Skeletal muscle tissue (tissue), 4 donors: ENCODE data around the gene HSPBAP1. TPM values are rescaled to one million over a fixed set of nuclear protein-coding genes. Genes with fewer than 3 reads are reported as not detected.
"Not testable (repeated sequence)": the region's sequence is repeated elsewhere in the genome, so short reads cannot be mapped to it uniquely, and the experiment has no call there.

ENCODE experiments used
- H3K27ac ChIP-seq: one replicate; pipeline ENCODE4 v1.7.0; 2013; ENCODE audit warnings: mild to moderate bottlenecking, low read depth, low read length, inconsistent platforms
- H3K27me3 ChIP-seq, 3 donors: one replicate each; pipeline ENCODE4 v1.7.0; 2013; ENCODE audit warnings: low read length in 3 of 3; ENCODE audit not compliant: control insufficient read depth in 3 of 3, insufficient read depth in 3 of 3
- H3K36me3 ChIP-seq, 3 donors: one replicate each; pipeline ENCODE4 v1.7.0; 2013; ENCODE audit warnings: low read length in 3 of 3; ENCODE audit not compliant: control insufficient read depth in 3 of 3, insufficient read depth in 3 of 3
- H3K4me1 ChIP-seq, 3 donors: one replicate each; pipeline ENCODE4 v1.7.0; 2013; ENCODE audit warnings: low read length in 3 of 3, mild to moderate bottlenecking in 3 of 3; ENCODE audit not compliant: control insufficient read depth in 3 of 3, insufficient read depth in 3 of 3
- H3K4me3 ChIP-seq, 3 donors: one replicate each; pipeline ENCODE4 v1.7.0; 2013; ENCODE audit warnings: low read length in 3 of 3
- H3K9ac ChIP-seq, 3 donors: one replicate each; pipeline ENCODE4 v1.7.0; 2013; ENCODE audit warnings: low read length in 3 of 3, mild to moderate bottlenecking in 3 of 3, moderate library complexity in 2 of 3, low read depth in 1 of 3
- H3K9me3 ChIP-seq, 3 donors: one replicate each; pipeline ENCODE4 v1.7.0; 2013; ENCODE audit warnings: low read length in 3 of 3; ENCODE audit not compliant: control insufficient read depth in 3 of 3
- total RNA-seq: library from RNA; depleted of rRNA; stranded (reverse); fragments of >200 nt; gene quantifications from one replicate; pipeline ENCODE4 v1.2.3, GENCODE V29; 2014
- donor health status: Osteomylitis.

Gene HSPBAP1
- total RNA-seq, 1 donor from 2014 or later, result 8.9 TPM

- H3K36me3 ChIP-seq, result peaks cover 0 to 8% (median 0%) of the 10 kb centered on the region in 3 donors
- H3K27ac ChIP-seq, result no peak overlapping the region
These were observed 66.3 kb downstream of the HSPBAP1 start for GRCh38 chr3:122727294-122727693.

GRCh38 chr3:122725106-122725505 lies 68.5 kb downstream of the HSPBAP1 start:
- no peaks in the 10 kb centered on the region for H3K9me3 ChIP-seq
- H3K9ac ChIP-seq, result no peak overlapping the region
- H3K4me3 ChIP-seq, result no peak overlapping the region
- no peaks in the 10 kb centered on the region for H3K4me1 ChIP-seq
- peaks cover 0 to 9% (median 3%) of the 10 kb centered on the region in 3 donors for H3K36me3 ChIP-seq
- H3K27ac ChIP-seq, result no peak overlapping the region
- H3K27me3 ChIP-seq, result no peaks in the 10 kb centered on the region

More at GRCh38 chr3:122727294-122727693, 66.3 kb downstream of the HSPBAP1 start:
- Histone ChIP-seq H3K9me3 (no peaks in the 10 kb centered on the region), H3K4me3 (no peak overlapping the region), H3K4me1 (no peaks in the 10 kb centered on the region), H3K9ac (no peak overlapping the region), H3K27me3 (no peaks in the 10 kb centered on the region)

DNA sequence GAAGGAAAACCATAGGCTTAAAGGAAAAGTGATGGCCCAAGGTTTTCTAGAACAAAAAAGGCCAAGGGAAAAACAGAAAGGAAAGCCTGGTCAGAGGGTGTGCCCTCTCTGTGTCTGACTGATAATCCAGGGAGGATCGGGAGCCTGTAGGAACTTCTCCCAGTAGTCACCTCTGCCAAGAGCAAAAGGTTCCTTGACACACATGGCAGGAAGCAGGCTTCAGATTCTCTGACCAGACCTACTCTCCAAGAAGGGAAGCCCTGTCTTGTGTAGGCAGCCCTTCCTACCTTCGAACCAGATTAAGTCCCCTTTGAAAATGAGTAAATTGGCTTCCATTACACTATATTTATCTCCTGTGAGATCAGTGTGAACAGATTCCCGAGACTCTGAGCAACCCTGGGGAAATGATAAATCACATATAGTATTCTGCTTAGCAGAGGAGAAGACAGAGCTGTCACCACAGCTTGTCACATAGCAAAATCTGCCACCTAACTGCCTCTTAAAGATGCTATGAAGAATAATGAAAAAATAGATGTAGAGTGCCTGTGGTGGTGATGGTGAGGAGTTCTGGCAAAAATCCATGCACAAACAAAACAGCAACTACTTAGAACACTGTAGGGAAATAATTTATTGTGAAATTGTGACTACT lies 74.2 kb downstream of the HSPBAP1 start:
- Histone ChIP-seq H3K36me3 (peaks cover 13 to 39% (median 31%) of the 10 kb centered on the region in 3 donors), H3K9me3 (no peaks in the 10 kb centered on the region), H3K27me3 (no peaks in the 10 kb centered on the region)

GRCh38 chr3:122716667-122717066 lies 77.0 kb downstream of the HSPBAP1 start:
- H3K27me3 ChIP-seq, result no peaks in the 10 kb centered on the region
- no peaks in the 10 kb centered on the region for H3K4me1 ChIP-seq
- no peak overlapping the region for H3K9ac ChIP-seq
- peaks cover 21 to 46% (median 45%) of the 10 kb centered on the region in 3 donors for H3K36me3 ChIP-seq
- no peak overlapping the region for H3K27ac ChIP-seq
- H3K4me3 ChIP-seq, result no peak overlapping the region
- no peaks in the 10 kb centered on the region for H3K9me3 ChIP-seq

More for the DNA sequence above, 74.2 kb downstream of the HSPBAP1 start:
- no peak overlapping the region for H3K9ac ChIP-seq
- H3K4me1 ChIP-seq, result no peaks in the 10 kb centered on the region
- H3K4me3 ChIP-seq, result no peak overlapping the region
- no peak overlapping the region for H3K27ac ChIP-seq

DNA sequence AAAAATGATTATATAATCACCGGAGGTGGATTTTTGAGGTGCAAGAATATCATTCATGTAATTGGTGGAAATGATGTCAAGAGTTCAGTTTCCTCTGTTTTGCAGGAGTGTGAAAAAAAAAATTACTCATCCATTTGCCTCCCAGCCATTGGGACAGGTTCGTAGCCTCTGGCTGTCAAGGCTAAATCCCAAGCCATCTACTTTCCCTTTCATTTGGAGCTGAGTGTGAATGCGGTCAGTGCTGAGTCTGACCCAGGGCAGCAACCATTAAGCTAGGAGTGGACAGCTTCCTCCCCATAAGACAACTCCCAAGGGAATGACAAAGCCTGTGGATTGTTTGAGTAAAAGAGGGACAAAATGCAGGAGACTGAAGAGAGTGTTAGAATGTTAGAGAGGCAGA lies 79.4 kb downstream of the HSPBAP1 start:
- Histone ChIP-seq H3K4me1 (no peaks in the 10 kb centered on the region), H3K4me3 (no peak overlapping the region), H3K27ac (no peak overlapping the region), H3K27me3 (no peaks in the 10 kb centered on the region), H3K36me3 (peaks cover 16 to 45% (median 44%) of the 10 kb centered on the region in 3 donors), H3K9ac (no peak overlapping the region), H3K9me3 (no peaks in the 10 kb centered on the region)

- H3K9ac ChIP-seq, H3K9me3 ChIP-seq, H3K27me3 ChIP-seq, H3K4me3 ChIP-seq, H3K4me1 ChIP-seq, H3K27ac ChIP-seq: not testable (repeated sequence)
- H3K36me3 ChIP-seq, result peaks cover 7 to 26% (median 19%) of the 10 kb centered on the region in 3 donors
These were observed 82.9 kb downstream of the HSPBAP1 start for GRCh38 chr3:122710616-122711251.

- H3K36me3 ChIP-seq, result peaks cover 0 to 26% (median 19%) of the 10 kb centered on the region in 3 donors
These were observed 88.3 kb downstream of the HSPBAP1 start for GRCh38 chr3:122705379-122705778.

GRCh38 chr3:122700193-122700592 lies 93.4 kb downstream of the HSPBAP1 start:
- Histone ChIP-seq H3K27me3 (no peaks in the 10 kb centered on the region), H3K4me1 (no peaks in the 10 kb centered on the region), H3K9ac (no peak overlapping the region), H3K4me3 (no peak overlapping the region), H3K36me3 (peaks cover 3 to 47% (median 23%) of the 10 kb centered on the region in 3 donors), H3K9me3 (no peaks in the 10 kb centered on the region), H3K27ac (no peak overlapping the region)

More at GRCh38 chr3:122705379-122705778, 88.3 kb downstream of the HSPBAP1 start:
- Histone ChIP-seq H3K4me1 (no peaks in the 10 kb centered on the region), H3K27me3 (no peaks in the 10 kb centered on the region), H3K4me3 (no peak overlapping the region), H3K9me3 (no peaks in the 10 kb centered on the region), H3K27ac (no peak overlapping the region), H3K9ac (no peak overlapping the region)

GRCh38 chr3:122697952-122698620 lies 95.5 kb downstream of the HSPBAP1 start:
- Histone ChIP-seq H3K9me3 (no peaks in the 10 kb centered on the region), H3K4me3 (no peak overlapping the region), H3K4me1 (no peaks in the 10 kb centered on the region), H3K36me3 (peaks cover 5 to 52% (median 24%) of the 10 kb centered on the region in 3 donors), H3K9ac (no peak overlapping the region), H3K27ac (no peak overlapping the region), H3K27me3 (no peaks in the 10 kb centered on the region)
